Naive thymus-derived CD4-positive, alpha-beta T cell (primary cell): Measurements from ENCODE around the gene CCDC169. TPM values are rescaled to one million over a fixed set of nuclear protein-coding genes. Genes with fewer than 3 reads are reported as not detected.

ENCODE experiments used
- ATAC-seq: fragments of 150-1000 bp; cut with Tn5 transposase; 2 replicates; pipeline ENCODE4 v1.10.0; 2021; ENCODE audit warnings: mild to moderate bottlenecking, moderate library complexity
- CTCF ChIA-PET: fragments of 350-600 bp; sonication (Branson Sonifier 250); formaldehyde crosslinking; loops from one replicate; lab custom pipeline; 2021; ENCODE audit warnings: antibody characterized with exemption; lab: Charles Lee
- POLR2A ChIA-PET: fragments of 350-600 bp; sonication (Branson Sonifier 250); formaldehyde crosslinking; loops from one replicate; lab custom pipeline; 2021; ENCODE audit warnings: antibody characterized with exemption, inconsistent platforms; lab: Charles Lee
- DNase-seq, 9 donors: peaks; one replicate each; pipeline versions ENCODE4 v3.0.0 to v3.0.0-alpha.2; 2020 to 2022; ENCODE audit warnings: mixed read lengths in 1 of 9
- H3K27ac ChIP-seq: one replicate; pipeline ENCODE4 v1.7.0; 2013; ENCODE audit warnings: mild to moderate bottlenecking, low read depth, low read length, moderate library complexity
- H3K27me3 ChIP-seq, 2 donors: one replicate each; pipeline ENCODE4 v1.7.0; 2013; ENCODE audit warnings: low read length in 2 of 2, mild to moderate bottlenecking in 2 of 2, moderate library complexity in 2 of 2; ENCODE audit not compliant: control insufficient read depth in 2 of 2, insufficient read depth in 2 of 2
- H3K36me3 ChIP-seq, 3 experiments: 1 replicate in 2 of 3; 2 replicates in 1 of 3; pipeline ENCODE4 v1.7.0; 2013; ENCODE audit warnings: low read length in 3 of 3, mild to moderate bottlenecking in 3 of 3, moderate library complexity in 1 of 3; ENCODE audit not compliant: insufficient read depth in 3 of 3, control insufficient read depth in 2 of 3
- H3K4me1 ChIP-seq, 2 donors: one replicate each; pipeline ENCODE4 v1.7.0; 2013; ENCODE audit warnings: low read length in 2 of 2, mild to moderate bottlenecking in 2 of 2, moderate library complexity in 1 of 2; ENCODE audit not compliant: control insufficient read depth in 2 of 2, insufficient read depth in 2 of 2
- H3K4me3 ChIP-seq: 2 replicates; pipeline ENCODE4 v1.7.0; 2013; ENCODE audit warnings: mild to moderate bottlenecking, low read length
- H3K9me3 ChIP-seq, 3 experiments: 1 replicate in 2 of 3; 2 replicates in 1 of 3; pipeline ENCODE4 v1.7.0; 2013; ENCODE audit warnings: low read length in 3 of 3; ENCODE audit not compliant: control insufficient read depth in 2 of 3
- H3K27ac Mint-ChIP-seq, 9 donors: one replicate each; pipeline ENCODE4 v1.8.0; 2020 to 2022; ENCODE audit warnings: mixed read lengths in 9 of 9, mild to moderate bottlenecking in 8 of 9, moderate library complexity in 5 of 9, inconsistent platforms in 2 of 9
- H3K27me3 Mint-ChIP-seq, 5 donors: one replicate each; pipeline ENCODE4 v1.8.0; 2021 to 2022; ENCODE audit warnings: mixed read lengths in 5 of 5, mild to moderate bottlenecking in 1 of 5
- H3K36me3 Mint-ChIP-seq, 5 donors: one replicate each; pipeline ENCODE4 v1.8.0; 2020 to 2022; ENCODE audit warnings: mixed read lengths in 5 of 5, mild to moderate bottlenecking in 3 of 5, inconsistent platforms in 1 of 5
- H3K4me1 Mint-ChIP-seq, 7 donors: one replicate each; pipeline ENCODE4 v1.8.0; 2020 to 2022; ENCODE audit warnings: mixed read lengths in 7 of 7, mild to moderate bottlenecking in 3 of 7, inconsistent platforms in 1 of 7
- H3K4me3 Mint-ChIP-seq, 10 donors: one replicate each; pipeline ENCODE4 v1.8.0; 2020 to 2022; ENCODE audit warnings: mild to moderate bottlenecking in 10 of 10, mixed read lengths in 10 of 10, moderate library complexity in 6 of 10, inconsistent platforms in 2 of 10
- H3K9me3 Mint-ChIP-seq, 11 donors: one replicate each; pipeline ENCODE4 v1.8.0; 2020 to 2022; ENCODE audit warnings: mixed read lengths in 11 of 11, mild to moderate bottlenecking in 4 of 11, inconsistent platforms in 1 of 11, moderate library complexity in 1 of 11
- intact Hi-C, 2 donors: fragments of 100-400 bp; cut with micrococcal nuclease; formaldehyde crosslinking; loops; one replicate each; pipeline ENCODE4 v1.15.1; 2023
- polyA plus RNA-seq, 2 donors: library from polyadenylated mRNA; unstranded; fragments of 300-500 nt; fragmentation: Illumina TruSeq; gene quantifications; one replicate each; pipeline ENCODE4 v1.2.3, GENCODE V29; 2021
- total RNA-seq, 6 experiments: library from RNA in 5 of 6; stranded (reverse) in 5 of 6; gene quantifications; 1 replicate in 5 of 6; 2 replicates in 1 of 6; pipeline ENCODE4 v1.2.3 and lab custom pipeline; 2021 to 2026

CCDC169 gene
- total and polyA plus RNA-seq, 7 experiments from 2014 or later, result 0.41 to 0.42 TPM; not detected in 5

- DNase-seq, result no peak
- peaks cover 0 to 4% (median 0%) of the 10 kb centered on the region in 5 donors for H3K36me3 Mint-ChIP-seq
- no peaks in the 10 kb centered on the region for H3K9me3 ChIP-seq
- H3K36me3 ChIP-seq, result no peaks in the 10 kb centered on the region
- POLR2A ChIA-PET, result no interaction called here
- no peak overlapping the region for H3K4me3 Mint-ChIP-seq
- no peak for ATAC-seq
- no peaks in the 10 kb centered on the region for H3K4me1 ChIP-seq
- CTCF ChIA-PET, result no interaction called here
- H3K27me3 Mint-ChIP-seq, result peaks cover 0 to 29% (median 15%) of the 10 kb centered on the region in 5 donors
- H3K27ac ChIP-seq, result no peak overlapping the region
- H3K4me1 Mint-ChIP-seq, result no peaks in the 10 kb centered on the region
- H3K9me3 Mint-ChIP-seq, result peaks cover 0 to 8% (median 0%) of the 10 kb centered on the region in 11 donors
- no peaks in the 10 kb centered on the region for H3K27me3 ChIP-seq
- no peak overlapping the region for H3K4me3 ChIP-seq
- intact Hi-C loops, result no loop called here
- no peak overlapping the region for H3K27ac Mint-ChIP-seq
Observed at GRCh38 chr13:36210738-36211137, 86.9 kb downstream of the CCDC169 start.

GRCh38 chr13:36207672-36208071, 89.9 kb downstream of the CCDC169 start:
- H3K4me1 Mint-ChIP-seq, result no peaks in the 10 kb centered on the region

GRCh38 chr13:36193151-36193855, 104.3 kb downstream of the CCDC169 start:
- ChIA-PET CTCF (no interaction called here), POLR2A (no interaction called here)
- H3K4me1 Mint-ChIP-seq, result no peaks in the 10 kb centered on the region
- Histone ChIP-seq H3K27me3 (no peaks in the 10 kb centered on the region), H3K36me3 (no peaks in the 10 kb centered on the region), H3K27ac (no peak overlapping the region), H3K9me3 (no peaks in the 10 kb centered on the region), H3K4me1 (no peaks in the 10 kb centered on the region), H3K4me3 (no peak overlapping the region)
- H3K4me3 Mint-ChIP-seq, result no peak overlapping the region
- DNase-seq (no peak), ATAC-seq (no peak)
- peaks cover 0 to 5% (median 0%) of the 10 kb centered on the region in 11 donors for H3K9me3 Mint-ChIP-seq
- H3K27ac Mint-ChIP-seq, result no peak overlapping the region
- intact Hi-C loops, result no loop called here
- no peaks in the 10 kb centered on the region for H3K36me3 Mint-ChIP-seq
- H3K27me3 Mint-ChIP-seq, result peaks cover 0 to 16% (median 5%) of the 10 kb centered on the region in 5 donors

More at GRCh38 chr13:36207672-36208071, 89.9 kb downstream of the CCDC169 start:
- H3K36me3 ChIP-seq, result no peaks in the 10 kb centered on the region
- Mint-ChIP-seq H3K36me3 (no peaks in the 10 kb centered on the region), H3K27me3 (peaks cover 0 to 24% (median 15%) of the 10 kb centered on the region in 5 donors), H3K4me3 (no peak overlapping the region), H3K9me3 (peaks cover 0 to 5% (median 0%) of the 10 kb centered on the region in 11 donors), H3K27ac (no peak overlapping the region)
- ChIA-PET POLR2A (no interaction called here), CTCF (no interaction called here)
- H3K9me3 ChIP-seq, result no peaks in the 10 kb centered on the region
- no peaks in the 10 kb centered on the region for H3K4me1 ChIP-seq
- no peak overlapping the region for H3K27ac ChIP-seq
- no peak overlapping the region for H3K4me3 ChIP-seq
- intact Hi-C loops, result no loop called here
- ATAC-seq (no peak), DNase-seq (no peak)
- no peaks in the 10 kb centered on the region for H3K27me3 ChIP-seq

- intact Hi-C loops, result no loop called here
- no peaks in the 10 kb centered on the region for H3K27me3 ChIP-seq
- H3K27ac Mint-ChIP-seq, result no peak overlapping the region
- H3K4me1 Mint-ChIP-seq, result no peaks in the 10 kb centered on the region
- ChIA-PET POLR2A (no interaction called here), CTCF (no interaction called here)
- H3K36me3 Mint-ChIP-seq, result no peaks in the 10 kb centered on the region
- no peaks in the 10 kb centered on the region for H3K4me1 ChIP-seq
- no peaks in the 10 kb centered on the region for H3K9me3 ChIP-seq
- peaks cover 0 to 5% (median 0%) of the 10 kb centered on the region in 11 donors for H3K9me3 Mint-ChIP-seq
- no peak for ATAC-seq
- DNase-seq, result no peak
- no peak overlapping the region for H3K4me3 Mint-ChIP-seq
- H3K27ac ChIP-seq, result no peak overlapping the region
- no peaks in the 10 kb centered on the region for H3K36me3 ChIP-seq
- no peak overlapping the region for H3K4me3 ChIP-seq
- H3K27me3 Mint-ChIP-seq, result peaks cover 0 to 17% (median 5%) of the 10 kb centered on the region in 5 donors
Observed at GRCh38 chr13:36192166-36192565, 105.4 kb downstream of the CCDC169 start.

GRCh38 chr13:36190771-36191170, 106.8 kb downstream of the CCDC169 start:
- Mint-ChIP-seq H3K4me1 (no peaks in the 10 kb centered on the region), H3K27ac (no peak overlapping the region), H3K27me3 (peaks cover 0 to 17% (median 4%) of the 10 kb centered on the region in 5 donors), H3K4me3 (no peak overlapping the region), H3K9me3 (peaks cover 0 to 6% (median 0%) of the 10 kb centered on the region in 11 donors), H3K36me3 (no peaks in the 10 kb centered on the region)
- ATAC-seq (no peak), DNase-seq (no peak)
- intact Hi-C loops, result no loop called here
- no peaks in the 10 kb centered on the region for H3K4me1 ChIP-seq
- no peaks in the 10 kb centered on the region for H3K36me3 ChIP-seq
- H3K4me3 ChIP-seq, result no peak overlapping the region
- H3K27ac ChIP-seq, result no peak overlapping the region
- no peaks in the 10 kb centered on the region for H3K27me3 ChIP-seq
- CTCF ChIA-PET, result no interaction called here
- POLR2A ChIA-PET, result no interaction called here
- no peaks in the 10 kb centered on the region for H3K9me3 ChIP-seq

- Histone ChIP-seq H3K4me3 (no peak overlapping the region), H3K36me3 (no peaks in the 10 kb centered on the region), H3K9me3 (no peaks in the 10 kb centered on the region), H3K27me3 (no peaks in the 10 kb centered on the region), H3K4me1 (no peaks in the 10 kb centered on the region), H3K27ac (no peak overlapping the region)
- DNase-seq (no peak), ATAC-seq (no peak)
- H3K27me3 Mint-ChIP-seq, result peaks cover 0 to 17% (median 0%) of the 10 kb centered on the region in 5 donors
- peaks cover 0 to 4% (median 0%) of the 10 kb centered on the region in 11 donors for H3K9me3 Mint-ChIP-seq
- H3K36me3 Mint-ChIP-seq, result no peaks in the 10 kb centered on the region
- intact Hi-C loops, result no loop called here
- H3K4me1 Mint-ChIP-seq, result no peaks in the 10 kb centered on the region
- H3K27ac Mint-ChIP-seq, result no peak overlapping the region
- no peak overlapping the region for H3K4me3 Mint-ChIP-seq
- ChIA-PET CTCF (no interaction called here), POLR2A (no interaction called here)
Observed at GRCh38 chr13:36188441-36188840, 109.2 kb downstream of the CCDC169 start.

- no peak overlapping the region for H3K27ac Mint-ChIP-seq
- H3K27ac ChIP-seq, result no peak overlapping the region
- no peaks in the 10 kb centered on the region for H3K4me1 Mint-ChIP-seq
- no peak overlapping the region for H3K4me3 Mint-ChIP-seq
- H3K36me3 Mint-ChIP-seq, result no peaks in the 10 kb centered on the region
- no peaks in the 10 kb centered on the region for H3K36me3 ChIP-seq
- ATAC-seq, result no peak
- peaks cover 0 to 7% (median 0%) of the 10 kb centered on the region in 5 donors for H3K27me3 Mint-ChIP-seq
- H3K9me3 ChIP-seq, result no peaks in the 10 kb centered on the region
- POLR2A ChIA-PET, result no interaction called here
- intact Hi-C loops, result no loop called here
- DNase-seq, result no peak
- H3K4me1 ChIP-seq, result no peaks in the 10 kb centered on the region
- H3K9me3 Mint-ChIP-seq, result peaks cover 0 to 13% (median 4%) of the 10 kb centered on the region in 11 donors
- no peaks in the 10 kb centered on the region for H3K27me3 ChIP-seq
- CTCF ChIA-PET, result no interaction called here
- no peak overlapping the region for H3K4me3 ChIP-seq
Observed at GRCh38 chr13:36183901-36184300, 113.7 kb downstream of the CCDC169 start.
